Stimulated activated naive CD4-positive, alpha-beta T cell (primary cell): Measurements from ENCODE around the gene UTY.
"Not testable (repeated sequence)": the region's sequence is repeated elsewhere in the genome, so short reads cannot be mapped to it uniquely, and the experiment has no call there.

Source experiments
- DNase-seq, 6 experiments: peaks; one replicate each; lab custom pipeline; 2025; lab: John Stamatoyannopoulos, UW

The UTY gene

GRCh38 chrY:13299411-13299810 is 180.4 kb downstream of the UTY start:
- no peak for DNase-seq

- DNase-seq = no peak
These were observed 183.5 kb downstream of the UTY start for GRCh38 chrY:13296176-13296890.

DNA sequence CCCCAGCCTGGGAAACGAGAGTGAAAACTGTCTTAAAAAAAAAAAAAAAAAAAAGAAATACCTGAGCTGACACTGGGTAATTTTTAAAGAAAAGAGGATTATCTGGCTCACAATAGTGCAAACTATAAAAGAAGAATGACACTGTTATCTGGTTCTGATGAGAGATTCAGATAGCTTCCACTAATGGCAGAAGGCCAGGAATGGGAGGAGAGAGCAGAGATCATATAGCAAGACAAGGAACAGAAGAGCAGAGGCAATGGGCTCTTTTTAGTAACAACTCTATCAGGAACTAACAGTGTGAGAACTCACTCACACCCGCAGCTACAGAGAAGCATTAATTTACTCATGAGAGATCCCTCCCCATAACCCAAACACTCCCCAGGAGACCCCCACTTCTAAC is 184.8 kb downstream of the UTY start:
- no peak for DNase-seq

- DNase-seq = no peak
These were observed 188.6 kb downstream of the UTY start for GRCh38 chrY:13291199-13291598.

DNA sequence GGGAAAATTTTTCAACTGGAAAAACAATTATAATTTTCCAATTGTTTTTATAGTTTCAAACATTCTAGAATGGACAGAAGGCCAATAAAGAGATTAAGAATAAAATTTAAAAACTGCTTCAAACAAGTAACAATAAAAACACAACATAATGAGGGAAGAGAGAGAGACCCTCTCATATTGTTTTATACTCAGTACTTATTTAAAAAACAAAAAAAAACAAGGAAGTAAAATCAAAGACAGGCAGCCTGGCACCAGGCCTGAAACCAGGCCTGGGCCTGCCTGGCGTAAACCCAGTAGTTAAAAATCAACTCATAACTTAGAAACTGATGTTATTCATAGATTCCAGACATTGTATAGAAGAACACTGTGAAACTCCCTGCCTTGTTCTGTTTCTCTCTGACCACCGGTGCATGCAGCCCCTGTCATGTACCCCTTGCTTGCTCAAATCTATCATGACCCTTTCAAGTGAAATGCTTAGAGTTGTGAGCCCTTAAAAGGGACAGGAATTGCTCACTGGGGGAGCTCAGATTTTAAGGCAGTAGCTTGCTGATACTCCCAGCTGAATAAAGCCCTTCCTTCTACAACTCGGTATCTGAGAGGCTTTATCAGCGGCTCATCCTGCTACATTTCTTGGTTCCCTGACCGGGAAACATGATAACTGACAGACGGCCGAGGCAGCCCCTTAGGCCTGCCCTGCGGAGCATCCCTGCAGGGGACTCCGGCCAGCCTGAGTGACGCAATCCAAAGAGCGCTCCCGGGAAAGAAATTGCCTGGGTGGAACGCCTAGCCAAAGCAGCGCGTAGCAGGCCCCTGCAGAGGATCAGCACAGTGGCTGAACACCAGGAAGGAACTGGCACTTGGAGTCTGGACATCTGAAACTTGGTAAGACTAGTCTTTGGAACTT is 197.4 kb downstream of the UTY start:
- DNase-seq = not testable (repeated sequence)

DNA sequence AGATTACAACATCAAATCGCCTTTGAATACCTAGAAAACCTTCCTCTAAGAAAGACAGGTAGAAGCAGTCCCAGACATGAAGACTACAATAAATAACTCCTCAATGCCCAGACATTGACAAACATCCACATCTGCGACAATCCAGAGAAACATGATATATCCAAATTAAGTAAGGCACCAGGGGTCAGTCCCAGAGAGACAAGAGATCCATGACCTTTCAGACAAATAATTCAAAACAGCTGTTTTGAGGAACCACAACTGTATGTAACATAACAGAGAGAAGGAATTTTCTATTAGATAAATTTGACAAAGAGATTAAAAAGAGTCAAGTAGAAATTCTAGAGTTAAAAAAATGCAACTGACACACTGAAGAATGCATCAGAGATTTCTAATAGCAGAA is 200.3 kb downstream of the UTY start:
- DNase-seq = no peak

DNA sequence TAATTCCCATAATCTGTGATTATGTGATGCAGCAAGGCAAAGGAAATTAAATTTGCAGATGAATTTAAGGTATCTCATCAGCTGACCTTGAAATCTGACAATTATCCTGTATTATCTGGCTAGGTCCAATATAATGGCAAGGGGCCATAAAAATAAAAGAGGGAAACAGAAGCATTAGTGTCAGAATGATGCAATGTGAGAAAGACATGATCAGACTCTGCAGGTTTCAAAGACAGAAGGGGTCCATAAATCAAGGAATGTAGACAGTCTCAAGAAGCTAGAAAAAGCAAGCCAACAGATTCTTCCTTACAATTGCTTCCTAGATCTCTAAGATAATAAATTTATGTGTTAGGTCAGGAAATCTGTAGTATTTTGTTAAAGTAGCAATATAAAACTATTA is 208.1 kb downstream of the UTY start:
- no peak for DNase-seq

DNA sequence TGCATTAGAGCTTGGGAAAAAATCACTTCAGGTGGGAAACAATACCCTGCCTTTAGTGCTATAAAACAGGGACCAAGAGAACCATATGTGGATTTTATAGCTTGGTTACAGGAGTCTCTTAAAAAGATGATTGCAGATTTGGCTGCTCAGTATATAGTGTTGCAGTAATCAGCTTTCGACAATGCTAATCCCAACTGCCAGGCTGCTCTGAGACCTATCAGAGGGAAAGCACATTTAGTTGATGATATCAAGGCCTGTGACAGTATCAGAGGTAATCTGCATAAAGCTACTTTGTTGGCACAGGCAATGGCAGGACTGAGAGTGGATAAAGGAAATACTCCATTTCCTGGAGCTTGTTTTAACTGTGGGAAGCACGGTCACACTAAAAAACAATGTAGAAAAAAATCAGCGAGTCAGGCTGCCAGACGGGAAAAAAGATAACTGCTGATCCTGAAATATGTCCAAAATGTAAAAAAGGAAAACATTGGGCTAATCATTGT is 225.8 kb downstream of the UTY start:
- not testable (repeated sequence) for DNase-seq

DNA sequence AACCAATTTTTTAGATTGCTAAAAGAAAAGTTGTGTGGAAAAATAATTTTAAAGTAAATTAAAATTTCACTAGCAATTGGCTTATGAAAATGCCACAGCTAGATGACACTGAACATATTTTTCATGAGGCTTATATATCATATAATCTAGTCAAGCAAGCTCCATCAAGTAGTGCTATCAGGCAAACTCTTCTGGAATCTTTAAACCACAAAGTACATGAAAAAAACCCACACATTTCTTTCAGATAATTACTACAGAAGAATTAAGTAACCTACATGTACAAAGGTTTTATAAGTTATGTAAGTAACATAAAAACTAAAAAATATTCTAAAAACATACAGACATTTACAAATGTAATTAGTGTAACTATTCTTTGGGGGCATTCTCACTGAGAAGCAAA is 229.4 kb downstream of the UTY start:
- DNase-seq = no peak

DNA sequence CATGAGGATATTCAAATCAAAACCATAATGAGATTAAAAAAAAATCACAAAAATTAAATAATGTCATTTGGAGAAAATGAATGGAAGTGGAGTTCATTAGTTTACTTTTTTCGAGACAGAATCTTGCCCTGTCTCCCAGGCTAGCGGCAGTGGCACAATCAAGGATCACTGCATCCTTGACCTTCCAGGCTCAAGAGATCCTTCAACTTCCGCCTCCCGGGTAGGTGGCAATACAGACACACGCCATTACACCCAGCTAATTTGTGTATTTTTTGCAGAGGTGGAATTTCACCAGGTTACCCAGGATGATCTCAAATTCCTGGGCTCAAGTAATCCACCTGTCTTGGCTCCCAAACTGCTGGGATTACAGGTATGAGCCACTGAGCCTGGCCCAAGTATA is 236.1 kb downstream of the UTY start:
- no peak for DNase-seq

DNA sequence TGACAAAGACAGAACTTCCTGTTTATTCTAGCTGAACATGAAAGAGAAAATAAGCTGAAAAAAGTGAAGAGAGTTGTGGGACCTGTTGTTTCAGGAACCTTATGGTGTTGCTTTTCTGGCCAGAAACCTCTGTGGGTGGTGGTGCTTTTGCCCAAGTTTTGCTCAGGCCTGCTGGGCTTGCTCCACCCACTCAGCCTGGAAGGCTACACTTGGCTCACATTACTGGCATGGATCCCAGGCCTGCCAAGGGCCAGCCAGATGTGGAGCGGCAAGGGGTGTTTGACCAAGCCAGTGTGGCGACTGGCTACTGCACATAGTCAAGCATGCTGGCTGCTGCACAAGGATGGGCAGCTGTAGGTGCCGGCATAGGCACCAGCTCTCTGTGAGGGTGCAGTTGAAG is 245.9 kb downstream of the UTY start:
- no peak for DNase-seq

- no peak for DNase-seq
These were observed 246.7 kb downstream of the UTY start for GRCh38 chrY:13233118-13233517.

DNA sequence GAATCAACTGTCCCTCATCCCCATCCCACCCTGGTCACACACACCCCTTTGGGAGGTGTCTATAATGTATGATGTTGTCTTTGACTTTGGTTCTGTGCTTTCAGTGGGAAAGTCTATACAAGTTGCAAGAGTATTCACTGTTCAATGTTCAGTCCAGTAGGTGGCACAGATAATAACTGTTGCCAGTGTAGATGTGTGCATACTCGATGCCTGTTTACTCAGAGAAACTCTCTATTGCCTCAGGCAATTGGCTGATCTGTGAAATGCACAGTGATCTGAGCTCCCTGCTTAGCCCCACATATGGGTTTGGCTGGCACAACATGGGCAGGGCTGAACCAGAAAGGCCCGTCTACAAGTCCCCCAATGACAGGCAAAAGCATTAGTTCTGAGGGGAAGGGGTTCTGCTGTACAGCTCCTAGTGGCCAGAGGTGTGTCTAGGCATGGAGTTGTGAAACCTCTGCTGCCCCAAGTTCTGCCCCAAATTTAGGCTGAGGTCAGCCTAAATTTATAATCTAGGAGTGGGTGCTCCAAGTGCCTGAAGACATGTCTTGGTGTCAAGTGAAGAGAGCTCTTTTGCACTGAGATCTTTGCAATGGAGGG is 252.4 kb downstream of the UTY start:
- no peak for DNase-seq

DNA sequence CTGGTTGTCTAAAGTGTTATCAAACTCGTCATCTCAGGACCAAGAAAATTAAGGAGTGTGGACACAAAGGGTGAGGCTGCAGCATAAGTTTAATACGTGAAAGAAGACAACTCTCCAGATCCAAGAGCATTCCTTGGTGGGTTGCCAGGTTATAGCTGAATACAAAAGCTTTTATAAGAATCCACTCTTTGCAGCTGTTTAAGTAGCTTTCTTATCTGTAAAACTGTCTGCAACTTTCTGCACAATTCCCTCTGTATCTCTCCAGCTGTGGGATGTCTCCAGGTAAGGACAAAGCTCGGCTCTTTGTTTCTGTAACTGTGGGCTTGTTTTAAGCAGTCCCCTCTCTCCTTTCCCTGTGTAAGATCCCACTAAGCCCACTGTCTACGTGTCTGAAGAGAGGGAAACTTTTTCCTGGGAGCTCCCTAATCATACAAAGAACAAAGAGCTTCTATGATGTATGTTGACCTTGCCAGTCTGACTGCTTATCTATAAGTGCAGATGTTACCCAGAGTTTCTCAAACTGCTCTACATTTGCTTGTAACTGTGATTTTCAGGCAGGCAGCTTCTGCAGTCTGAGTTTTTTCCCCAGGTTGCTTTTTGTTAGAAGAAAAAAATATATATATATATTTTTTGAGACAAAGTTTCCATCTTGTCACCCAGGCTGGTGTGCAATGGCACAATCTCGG is 268.7 kb downstream of the UTY start:
- DNase-seq = no peak

DNA sequence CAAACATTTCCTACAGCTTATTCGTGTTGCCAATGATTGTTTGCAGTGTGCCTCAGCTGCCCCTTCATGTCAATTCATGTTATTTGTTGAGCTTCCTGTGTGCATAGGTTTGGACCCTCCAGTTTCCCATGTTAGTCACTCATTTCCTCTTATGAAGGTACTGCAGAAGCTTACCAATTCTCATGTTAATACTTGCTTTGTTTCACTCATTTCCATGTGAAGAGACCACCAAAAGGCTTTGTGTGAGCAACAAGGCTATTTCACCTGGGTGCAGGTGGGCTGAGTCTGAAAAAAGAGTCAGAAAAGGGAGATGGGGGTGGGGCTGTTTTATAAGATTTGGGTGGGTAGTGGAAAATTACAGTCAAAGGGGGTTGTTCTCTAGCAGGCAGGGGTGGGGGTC is 274.6 kb downstream of the UTY start:
- no peak for DNase-seq
